ENCODE measurements around the gene USP21. TPM values are rescaled to one million over a fixed set of nuclear protein-coding genes. Genes with fewer than 3 reads are reported as not detected.

USP21 gene
- total and polyA plus RNA-seq, 2 of the 8 experiments (the other 6 are each of a cell fraction or from before 2014, with no cell fraction given) = 23.9 to 36.3 TPM

GRCh38 chr1:161158316-161159010, 837 bp upstream of the USP21 start (continued):
- TF ChIP-seq SIRT6 (IDR thresholded peaks at IDR 0.05; ENCODE audit: low read length) = no peak
